Endothelial cell of hepatic sinusoid (primary cell): Measurements from ENCODE around the gene LYRM9.
"Not testable (repeated sequence)": the region's sequence is repeated elsewhere in the genome, so short reads cannot be mapped to it uniquely, and the experiment has no call there.

ENCODE experiments used
- in situ Hi-C: cut with HindIII; loops from 2 replicates; pipeline ENCODE4 v1.10.0; 2017; ENCODE audit warnings: low sequenced_read_pairs

Gene LYRM9

DNA sequence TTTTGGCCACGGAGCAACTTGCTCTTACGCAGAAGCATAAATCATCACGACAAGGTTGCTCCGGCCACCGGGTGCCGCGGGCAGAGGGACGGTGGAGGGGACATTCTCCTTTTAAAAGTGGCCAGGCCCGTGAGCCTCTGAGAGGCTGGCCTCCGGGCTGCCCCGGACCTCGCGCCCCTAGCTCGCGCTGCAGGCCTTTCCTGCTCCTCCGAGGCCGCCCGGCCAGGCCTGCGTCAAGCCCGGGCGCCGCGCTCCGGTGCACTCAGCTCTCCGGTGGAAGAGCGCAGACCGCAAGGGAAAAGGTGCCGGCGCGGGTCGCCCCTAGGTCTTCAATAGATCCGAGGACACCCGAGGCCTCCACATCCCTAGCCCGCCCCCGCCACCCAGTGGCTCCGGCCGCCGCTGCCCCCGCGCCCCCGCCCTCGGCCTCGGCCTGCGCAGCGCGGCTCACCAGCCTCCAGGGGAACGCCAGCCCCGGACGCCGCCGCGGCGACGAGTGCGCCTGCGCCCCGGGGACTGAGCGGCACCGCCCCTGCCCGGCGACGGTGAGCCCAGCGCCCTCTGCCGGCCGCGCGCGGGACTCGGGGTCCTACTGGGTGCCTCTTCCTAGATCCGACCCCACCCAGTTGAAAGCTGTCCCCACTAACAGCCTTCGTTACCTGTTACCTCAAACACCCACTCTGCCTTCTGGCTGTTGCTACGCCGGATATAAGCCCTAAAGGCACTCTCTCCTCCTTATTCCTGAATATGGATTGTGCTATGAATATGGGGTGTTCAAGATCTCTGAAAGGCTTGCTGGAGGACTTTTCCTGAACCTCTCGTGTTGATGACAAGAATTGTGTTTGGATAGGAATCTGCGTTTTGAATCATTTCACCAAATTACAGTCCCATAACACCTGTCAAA is at the start of gene LYRM9:
Gene LYRM9, minus strand, starts transcription at position 500 of the 904 bp plus-strand sequence. CDS start 10,671 bp downstream, outside the sequence.
- in situ Hi-C loops, result no loop called here

- in situ Hi-C loops, result no loop called here
Measured at GRCh38 chr17:27940503-27941428, 47.6 kb upstream of the LYRM9 start.

DNA sequence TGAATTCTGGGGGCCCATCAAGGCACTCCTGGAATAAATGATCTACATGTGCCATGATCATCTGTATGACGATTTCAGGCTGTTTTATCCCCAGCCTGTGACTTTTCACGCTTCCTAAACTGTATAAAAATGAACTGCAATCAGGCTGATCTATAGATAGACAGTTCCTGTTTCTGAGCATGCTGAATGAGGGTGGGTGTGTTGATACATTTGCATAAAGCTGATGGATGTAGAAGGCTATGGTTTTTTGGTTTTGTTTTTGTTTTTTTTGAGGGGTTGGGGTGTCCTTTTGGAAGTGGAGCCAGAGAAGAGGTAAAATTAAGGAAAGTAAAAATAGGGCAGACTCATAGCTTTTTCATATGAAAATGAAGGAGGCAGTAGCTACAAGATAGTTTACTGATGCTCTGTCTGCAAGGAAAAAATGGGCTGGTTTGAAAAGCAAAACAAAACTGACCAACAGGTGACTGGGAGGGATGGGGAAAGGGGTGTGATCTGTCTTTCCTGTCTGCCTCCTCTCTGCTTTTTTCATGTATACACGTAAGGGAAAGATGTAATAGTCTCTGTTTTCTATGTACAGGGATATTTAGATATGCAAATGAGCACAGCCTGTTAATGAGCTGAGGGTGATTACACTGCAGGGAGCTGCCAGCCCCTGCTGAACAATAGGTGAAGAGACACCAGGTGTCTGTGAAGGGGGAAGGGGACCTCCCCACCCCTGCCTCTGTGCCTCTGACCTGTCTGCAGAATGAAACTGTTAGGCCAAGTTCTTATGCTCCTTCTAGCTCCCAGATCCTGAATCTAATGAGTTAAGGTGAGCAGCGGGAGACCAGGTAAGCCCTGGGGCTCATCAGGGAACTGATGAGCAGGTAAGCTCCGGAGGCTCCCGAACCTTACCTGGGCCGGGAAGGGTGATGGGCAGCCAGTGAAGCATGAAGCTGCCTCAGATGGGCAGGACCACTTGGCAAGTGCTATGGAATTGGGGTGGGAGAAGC is 46.6 kb upstream of the LYRM9 start:
- in situ Hi-C loops, result no loop called here

- in situ Hi-C loops, result no loop called here
Measured at GRCh38 chr17:27938864-27939263, 45.7 kb upstream of the LYRM9 start.

GRCh38 chr17:27938241-27938640 is 45.1 kb upstream of the LYRM9 start:
- in situ Hi-C loops, result no loop called here

DNA sequence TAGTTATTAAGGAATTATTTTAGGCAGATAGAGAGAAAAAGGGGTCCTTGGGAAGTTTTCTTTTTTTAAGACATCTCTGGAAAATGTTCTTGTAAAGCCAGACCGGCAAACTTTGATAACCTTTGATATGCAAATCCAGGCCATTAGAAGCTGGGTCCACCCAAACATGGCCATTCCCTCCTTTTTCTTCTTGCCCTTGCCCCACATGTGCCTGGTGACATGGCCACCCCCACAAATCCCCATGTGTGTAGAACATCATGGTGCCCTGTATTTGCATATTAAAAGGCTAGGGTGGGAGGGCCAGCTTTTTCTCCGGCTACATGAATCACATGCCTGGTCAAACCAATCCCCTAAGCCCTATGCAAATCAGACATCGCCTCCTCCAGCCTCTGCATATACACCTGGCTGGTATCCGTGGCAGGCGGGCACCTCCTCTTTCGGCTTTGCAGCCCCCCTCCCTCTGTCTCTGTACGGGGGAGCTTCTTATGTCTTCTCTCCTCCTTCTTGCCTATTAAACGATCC is 43.9 kb upstream of the LYRM9 start:
- in situ Hi-C loops, result no loop called here

DNA sequence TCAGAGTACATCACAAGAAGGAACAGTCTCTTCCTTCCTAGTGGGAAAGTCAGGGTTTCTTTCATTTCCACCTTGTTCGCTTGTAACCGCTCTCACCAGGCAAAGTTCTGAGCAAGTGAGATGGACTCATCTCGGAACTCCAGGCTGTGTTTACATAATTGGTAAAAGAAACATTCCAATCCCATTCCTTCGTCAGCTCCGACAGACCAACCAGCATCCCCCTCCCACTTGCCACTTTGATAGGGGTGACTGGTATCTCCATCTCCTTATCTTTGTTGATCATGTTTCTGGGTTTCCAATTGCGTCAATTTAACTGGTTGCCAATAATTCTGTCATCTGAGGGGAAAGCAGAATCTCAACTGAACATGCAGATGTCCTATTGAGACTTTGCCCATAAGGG is 36.8 kb upstream of the LYRM9 start:
- in situ Hi-C loops, result no loop called here

GRCh38 chr17:27928587-27928986 is 35.4 kb upstream of the LYRM9 start:
- in situ Hi-C loops, result no loop called here

DNA sequence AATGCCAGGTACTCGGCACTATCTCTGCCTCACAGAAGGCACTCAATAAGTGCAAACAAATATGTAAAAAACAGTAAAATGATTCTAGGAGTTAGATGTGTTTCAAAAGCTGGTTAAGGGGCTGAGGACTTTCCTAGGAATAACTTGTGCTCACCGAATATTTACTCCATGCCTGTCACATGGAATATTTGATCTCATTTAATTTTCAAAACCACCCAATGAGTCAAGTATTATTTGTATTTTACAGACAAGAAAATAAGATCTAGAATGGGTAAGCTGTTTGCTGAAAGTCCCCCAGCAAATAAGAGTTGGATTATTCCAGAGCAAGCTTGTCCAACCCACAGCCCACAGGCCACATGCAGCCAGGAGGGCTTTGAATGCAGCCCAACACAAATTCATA is 34.6 kb upstream of the LYRM9 start:
- in situ Hi-C loops, result no loop called here

- in situ Hi-C loops, result no loop called here
Measured at GRCh38 chr17:27921599-27921998, 28.4 kb upstream of the LYRM9 start.

GRCh38 chr17:27921077-27921476 is 27.9 kb upstream of the LYRM9 start:
- in situ Hi-C loops, result no loop called here

- in situ Hi-C loops, result no loop called here
Measured at GRCh38 chr17:27920569-27920968, 27.4 kb upstream of the LYRM9 start.

GRCh38 chr17:27919079-27919478 is 25.9 kb upstream of the LYRM9 start:
- in situ Hi-C loops, result no loop called here

- in situ Hi-C loops, result no loop called here
Measured at GRCh38 chr17:27918498-27918897, 25.3 kb upstream of the LYRM9 start.

GRCh38 chr17:27917000-27917399 is 23.8 kb upstream of the LYRM9 start:
- in situ Hi-C loops, result no loop called here

DNA sequence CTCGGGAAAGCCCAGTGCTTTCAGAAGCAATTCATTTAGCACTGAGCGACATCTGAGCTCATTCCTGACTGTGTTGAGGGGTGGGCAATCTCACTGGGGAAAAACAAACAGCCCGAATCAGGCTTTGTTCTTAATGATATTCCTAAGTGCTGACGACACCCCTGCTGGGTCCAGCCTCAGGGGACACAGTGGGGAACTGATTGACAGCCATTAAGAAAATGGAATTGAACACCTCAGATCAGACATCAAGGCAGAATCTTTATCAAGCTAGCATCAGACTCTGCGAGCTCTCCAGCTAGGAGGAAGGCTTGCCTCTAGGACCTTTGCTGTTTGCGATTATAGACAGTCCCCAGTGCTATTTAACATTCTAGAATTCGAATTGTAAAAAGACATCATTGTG is 22.5 kb upstream of the LYRM9 start:
- in situ Hi-C loops, result no loop called here

GRCh38 chr17:27914382-27914781 is 21.2 kb upstream of the LYRM9 start:
- in situ Hi-C loops, result no loop called here

DNA sequence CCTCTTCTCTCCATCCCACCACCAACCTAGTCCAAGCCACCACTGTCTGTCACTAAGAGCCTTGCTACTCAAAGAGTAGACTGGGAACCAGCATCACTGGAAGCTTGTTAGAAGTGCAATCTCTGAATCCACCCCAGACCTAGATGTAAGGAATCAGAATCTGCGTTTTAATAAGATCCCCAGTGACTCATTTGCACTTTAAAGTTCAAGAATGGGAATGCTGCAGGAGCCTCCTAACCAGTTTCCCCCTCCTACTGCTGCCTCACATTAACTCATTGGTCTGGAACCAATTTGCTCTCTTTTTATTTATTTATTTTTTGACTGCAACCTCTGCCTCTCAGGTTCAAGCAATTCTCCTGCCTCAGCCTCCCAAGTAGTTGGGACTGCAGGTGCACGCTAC is 19.8 kb upstream of the LYRM9 start:
- in situ Hi-C loops, result no loop called here

DNA sequence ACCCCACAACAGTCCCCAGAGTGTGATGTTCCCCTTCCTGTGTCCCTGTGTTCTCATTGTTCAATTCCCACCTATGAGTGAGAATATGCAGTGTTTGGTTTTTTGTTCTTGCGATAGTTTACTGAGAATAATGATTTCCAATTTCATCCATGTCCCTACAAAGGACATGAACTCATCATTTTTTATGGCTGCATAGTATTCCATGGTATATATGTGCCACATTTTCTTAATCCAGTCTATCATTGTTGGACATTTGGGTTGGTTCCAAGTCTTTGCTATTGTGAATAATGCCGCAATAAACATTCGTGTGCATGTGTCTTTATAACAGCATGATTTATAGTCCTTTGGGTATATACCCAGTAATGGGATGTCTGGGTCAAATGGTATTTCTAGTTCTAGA is 19.1 kb upstream of the LYRM9 start:
- in situ Hi-C loops, result not testable (repeated sequence)

DNA sequence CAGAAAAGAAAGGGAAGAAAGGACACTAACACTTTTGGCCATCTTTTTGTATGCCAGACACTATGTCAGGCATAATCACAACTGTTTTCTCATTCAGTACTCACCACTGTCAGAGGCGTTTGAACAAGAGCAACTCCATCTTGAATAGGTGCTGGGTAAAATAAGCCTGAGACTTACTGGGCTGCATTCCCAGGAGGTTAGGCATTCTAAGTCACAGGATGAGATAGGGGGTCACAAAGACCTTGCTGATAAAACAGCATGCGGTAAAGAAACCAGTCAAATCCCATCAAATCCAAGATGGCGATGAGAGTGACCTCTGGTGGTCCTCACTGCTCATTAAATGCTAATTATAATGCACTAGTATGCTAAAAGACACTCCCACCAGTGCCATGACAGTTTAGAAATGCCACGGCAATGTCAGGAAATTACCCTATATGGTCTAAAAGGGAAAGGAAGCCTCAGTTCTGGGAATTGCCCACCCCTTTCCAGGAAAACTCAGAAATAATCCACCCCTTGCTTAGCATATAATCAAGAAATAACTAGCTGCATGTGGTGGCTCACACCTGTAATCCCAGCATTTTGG is 14.9 kb upstream of the LYRM9 start:
- in situ Hi-C loops, result no loop called here
